Neuronal stem cell (in vitro differentiated cells): Measurements from ENCODE around the gene LY86.
"Not testable (repeated sequence)": the region's sequence is repeated elsewhere in the genome, so short reads cannot be mapped to it uniquely, and the experiment has no call there.

ENCODE experiments used
- DNase-seq: peaks from one replicate; pipeline ENCODE4 v3.0.0-alpha.2; 2013; ENCODE audit warnings: low spot score
- H2AFZ ChIP-seq: one replicate; pipeline ENCODE4 v1.6.1; 2013; ENCODE audit warnings: mild to moderate bottlenecking, low read length, inconsistent platforms
- H2AK5ac ChIP-seq: 2 replicates; pipeline ENCODE4 v1.6.1; 2013; ENCODE audit warnings: low read depth, mild to moderate bottlenecking, inconsistent platforms, low read length, moderate library complexity, mixed read lengths
- H2BK120ac ChIP-seq: 2 replicates; pipeline ENCODE4 v1.6.1; 2013; ENCODE audit warnings: low read depth, mild to moderate bottlenecking, inconsistent platforms, low read length, moderate library complexity, mixed read lengths
- H2BK12ac ChIP-seq: one replicate; pipeline ENCODE4 v1.6.1; 2013; ENCODE audit warnings: low read length, inconsistent platforms
- H2BK15ac ChIP-seq: 2 replicates; pipeline ENCODE4 v1.6.1; 2013; ENCODE audit warnings: mild to moderate bottlenecking, low read length, inconsistent platforms, mixed read lengths
- H2BK5ac ChIP-seq: one replicate; pipeline ENCODE4 v1.6.1; 2013; ENCODE audit warnings: inconsistent platforms, mild to moderate bottlenecking, low read length, moderate library complexity
- H3K14ac ChIP-seq: one replicate; pipeline ENCODE4 v1.6.1; 2013; ENCODE audit warnings: low read length, inconsistent platforms
- H3K18ac ChIP-seq: 2 replicates; pipeline ENCODE4 v1.6.1; 2013; ENCODE audit warnings: low read length, inconsistent platforms
- H3K23ac ChIP-seq: 2 replicates; pipeline ENCODE4 v1.6.1; 2013; ENCODE audit warnings: low read depth, mild to moderate bottlenecking, mixed read lengths, low read length, inconsistent platforms; ENCODE audit not compliant: poor library complexity
- H3K27ac ChIP-seq: replicated peaks from 3 replicates; pipeline ENCODE4 v1.5.1; 2013; ENCODE audit warnings: low read length, inconsistent platforms
- H3K27me3 ChIP-seq, 3 experiments: 2 replicates each; pipeline ENCODE4 v1.6.1; 2013; ENCODE audit warnings: low read length in 3 of 3, mild to moderate bottlenecking in 2 of 3, inconsistent platforms in 1 of 3, low read depth in 1 of 3, mixed read lengths in 1 of 3, moderate library complexity in 1 of 3; ENCODE audit not compliant: control insufficient read depth in 3 of 3, insufficient read depth in 3 of 3
- H3K36me3 ChIP-seq, 2 donors: replicated peaks in 1 of 2; 2 replicates each; pipeline ENCODE4 v1.6.1; 2013; ENCODE audit warnings: low read length in 2 of 2; ENCODE audit not compliant: control insufficient read depth in 2 of 2, insufficient read depth in 2 of 2
- H3K4ac ChIP-seq: 2 replicates; pipeline ENCODE4 v1.6.1; 2013; ENCODE audit warnings: inconsistent platforms, mild to moderate bottlenecking, low read length, moderate library complexity
- H3K4me1 ChIP-seq, 2 donors: 1 replicate in 1 of 2; 2 replicates in 1 of 2; pipeline ENCODE4 v1.6.1; 2013; ENCODE audit warnings: low read length in 2 of 2, low read depth in 1 of 2; ENCODE audit not compliant: control insufficient read depth in 2 of 2, insufficient read depth in 1 of 2
- H3K4me2 ChIP-seq: one replicate; pipeline ENCODE4 v1.6.1; 2013; ENCODE audit warnings: mild to moderate bottlenecking, low read length, inconsistent platforms; ENCODE audit not compliant: insufficient read depth, poor library complexity, severe bottlenecking
- H3K4me3 ChIP-seq, 2 donors: 2 replicates each; pipeline ENCODE4 v1.5.1; 2013; ENCODE audit warnings: low read length in 2 of 2, mild to moderate bottlenecking in 2 of 2, inconsistent platforms in 1 of 2, moderate library complexity in 1 of 2
- H3K79me1 ChIP-seq: one replicate; pipeline ENCODE4 v1.6.1; 2013; ENCODE audit warnings: low read depth, mild to moderate bottlenecking, inconsistent platforms, low read length, moderate library complexity
- H3K9ac ChIP-seq: one replicate; pipeline ENCODE4 v1.6.1; 2013; ENCODE audit warnings: mild to moderate bottlenecking, low read depth, low read length, inconsistent platforms; ENCODE audit not compliant: poor library complexity
- H3K9me3 ChIP-seq, 2 donors: replicated peaks in 1 of 2; 2 replicates each; pipeline versions ENCODE3 to v1.6.1; 2013; ENCODE audit warnings: low read length in 2 of 2, mild to moderate bottlenecking in 2 of 2, inconsistent platforms in 1 of 2, low read depth in 1 of 2, mixed read lengths in 1 of 2, moderate library complexity in 1 of 2; ENCODE audit not compliant: control insufficient read depth in 2 of 2, insufficient read depth in 1 of 2
- H4K8ac ChIP-seq: one replicate; pipeline ENCODE4 v1.6.1; 2013; ENCODE audit warnings: low read depth, mild to moderate bottlenecking, inconsistent platforms, low read length, moderate library complexity
- H4K91ac ChIP-seq: one replicate; pipeline ENCODE4 v1.6.1; 2013; ENCODE audit warnings: low read length, low read depth, mild to moderate bottlenecking, inconsistent platforms; ENCODE audit not compliant: poor library complexity
- WGBS, 2 donors: extraction: QIAGEN DNeasy Blood & Tissue Kit; methylation state at CpG; one replicate each; pipeline ENCODE4 v1.1.7; 2013; ENCODE audit warnings: missing lambda C conversion rate in 2 of 2, mixed read lengths in 1 of 2; ENCODE audit not compliant: insufficient read length in 2 of 2, insufficient replicate concordance in 1 of 2; ENCODE audit errors: extremely low coverage in 2 of 2; 5-methylcytosine and 5-hydroxymethylcytosine counted together

Gene LY86

DNA sequence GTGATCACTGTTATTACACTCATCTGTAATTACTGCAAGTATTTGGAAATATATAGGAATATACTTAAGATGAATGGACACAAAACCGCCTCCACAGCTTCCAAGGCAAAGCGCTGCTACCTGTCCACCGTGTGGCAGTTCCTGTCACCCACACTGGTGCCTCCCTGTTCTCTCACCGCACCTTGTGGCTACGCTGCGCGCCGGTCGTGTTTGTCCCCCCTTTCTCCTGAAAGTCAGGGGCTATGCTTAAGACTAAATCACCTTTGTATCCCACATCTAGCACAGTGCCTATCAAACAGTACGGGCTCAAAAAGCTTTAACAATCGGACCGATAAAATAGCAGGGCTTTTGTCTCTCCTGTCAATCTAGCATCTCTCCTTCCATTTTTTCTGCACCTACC, 23.0 kb downstream of the LY86 start:
- Histone ChIP-seq H2BK5ac (no peak overlapping the region), H2AK5ac (no peak overlapping the region), H2AFZ (no peak overlapping the region), H3K4me1 (peaks cover 0 to 2% of the 10 kb centered on the region in 2 donors), H4K8ac (no peak overlapping the region), H3K27ac (no peak overlapping the region), H3K18ac (no peak overlapping the region), H2BK12ac (no peak overlapping the region), H3K4me3 (no peak overlapping the region), H3K23ac (no peak overlapping the region), H2BK120ac (no peak overlapping the region), H3K4me2 (no peak overlapping the region), H3K27me3 (no peaks in the 10 kb centered on the region), H3K9ac (no peak overlapping the region), H3K36me3 (no peaks in the 10 kb centered on the region), H3K14ac (no peak overlapping the region), H3K79me1 (no peaks in the 10 kb centered on the region), H3K9me3 (no peaks in the 10 kb centered on the region), H3K4ac (no peak overlapping the region), H4K91ac (no peak overlapping the region), H2BK15ac (no peak overlapping the region)
- no peak for DNase-seq
- WGBS, 2 donors, result no CpG with 5 or more reads among the region's 12 CpGs

DNA sequence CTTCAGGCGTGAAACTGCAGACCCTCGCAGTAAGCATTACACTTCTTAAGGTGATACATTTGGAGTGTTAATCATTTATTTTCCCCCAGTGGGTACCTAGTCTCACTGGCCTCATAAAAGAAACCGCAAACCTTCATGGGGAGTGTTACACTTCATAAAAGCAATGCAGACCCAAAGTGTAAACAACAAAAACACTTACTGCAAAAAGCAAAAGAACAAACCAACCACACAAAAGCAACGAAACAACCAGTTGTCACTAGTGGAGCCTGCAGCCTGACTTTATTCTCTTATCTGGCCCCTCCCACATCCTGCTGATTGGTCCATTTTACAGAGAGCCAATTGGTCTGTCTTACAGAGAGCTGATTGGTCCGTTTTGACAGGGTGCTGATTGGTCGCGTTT, 23.8 kb downstream of the LY86 start:
- no peak overlapping the region for H3K23ac ChIP-seq
- H3K9me3 ChIP-seq, result no peaks in the 10 kb centered on the region
- no peak overlapping the region for H4K8ac ChIP-seq
- H3K27me3 ChIP-seq, result no peaks in the 10 kb centered on the region
- H3K27ac ChIP-seq, result no peak overlapping the region
- WGBS, 2 donors, result no CpG with 5 or more reads among the region's 7 CpGs
- H3K18ac ChIP-seq, result no peak overlapping the region
- no peak overlapping the region for H3K4ac ChIP-seq
- no peak overlapping the region for H2BK120ac ChIP-seq
- H2AK5ac ChIP-seq, result no peak overlapping the region
- H3K9ac ChIP-seq, result no peak overlapping the region
- no peak overlapping the region for H3K4me2 ChIP-seq
- peaks cover 0 to 2% of the 10 kb centered on the region in 2 donors for H3K4me1 ChIP-seq
- no peaks in the 10 kb centered on the region for H3K36me3 ChIP-seq
- H3K4me3 ChIP-seq, result no peak overlapping the region
- H2BK12ac ChIP-seq, result no peak overlapping the region
- no peaks in the 10 kb centered on the region for H3K79me1 ChIP-seq
- H2BK15ac ChIP-seq, result no peak overlapping the region
- no peak overlapping the region for H2AFZ ChIP-seq
- H4K91ac ChIP-seq, result no peak overlapping the region
- H3K14ac ChIP-seq, result no peak overlapping the region
- no peak for DNase-seq
- no peak overlapping the region for H2BK5ac ChIP-seq

DNA sequence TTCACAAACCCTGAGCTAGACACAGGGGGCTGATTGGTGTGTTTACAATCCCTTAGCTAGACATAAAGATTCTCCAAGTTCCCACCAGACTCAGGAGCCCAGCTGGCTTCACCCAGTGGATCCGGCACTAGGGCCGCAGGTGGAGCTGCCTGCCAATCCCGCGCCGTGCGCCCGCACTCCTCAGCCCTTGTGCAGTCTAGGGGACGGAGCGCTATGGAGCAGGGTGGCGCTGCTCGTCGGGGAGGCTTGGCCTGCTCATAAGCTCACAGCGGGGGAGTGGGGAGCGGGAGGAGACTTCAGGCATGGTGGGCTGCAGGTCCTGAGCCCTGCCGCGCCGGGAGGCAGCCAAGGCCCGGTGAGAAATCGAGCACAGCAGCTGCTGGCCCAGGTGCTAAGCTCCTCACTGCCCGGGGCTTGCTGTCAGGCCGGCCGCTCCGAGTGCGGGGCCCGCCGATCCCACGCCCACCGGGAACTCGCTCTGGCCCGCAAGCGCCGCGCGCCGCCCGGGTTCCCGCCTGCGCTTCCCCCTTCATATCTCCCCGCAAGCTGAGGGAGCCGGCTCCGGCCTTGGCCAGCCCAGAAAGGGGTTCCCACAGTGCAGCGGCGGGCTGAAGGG, 24.7 kb downstream of the LY86 start:
- H2BK120ac ChIP-seq, H2AFZ ChIP-seq, H3K27ac ChIP-seq, DNase-seq, H2BK12ac ChIP-seq, H2BK15ac ChIP-seq, H3K9me3 ChIP-seq, H3K14ac ChIP-seq, H3K36me3 ChIP-seq, H3K23ac ChIP-seq, H3K4me2 ChIP-seq, H3K4ac ChIP-seq, H3K4me1 ChIP-seq, H3K4me3 ChIP-seq, H3K18ac ChIP-seq, H3K79me1 ChIP-seq, H4K8ac ChIP-seq, H4K91ac ChIP-seq, H2AK5ac ChIP-seq, H3K27me3 ChIP-seq, H2BK5ac ChIP-seq: not testable (repeated sequence)
- no CpG with 5 or more reads among the region's 43 CpGs for WGBS, 2 donors
- H3K9ac ChIP-seq, result peak overlapping the region; percentile 7

DNA sequence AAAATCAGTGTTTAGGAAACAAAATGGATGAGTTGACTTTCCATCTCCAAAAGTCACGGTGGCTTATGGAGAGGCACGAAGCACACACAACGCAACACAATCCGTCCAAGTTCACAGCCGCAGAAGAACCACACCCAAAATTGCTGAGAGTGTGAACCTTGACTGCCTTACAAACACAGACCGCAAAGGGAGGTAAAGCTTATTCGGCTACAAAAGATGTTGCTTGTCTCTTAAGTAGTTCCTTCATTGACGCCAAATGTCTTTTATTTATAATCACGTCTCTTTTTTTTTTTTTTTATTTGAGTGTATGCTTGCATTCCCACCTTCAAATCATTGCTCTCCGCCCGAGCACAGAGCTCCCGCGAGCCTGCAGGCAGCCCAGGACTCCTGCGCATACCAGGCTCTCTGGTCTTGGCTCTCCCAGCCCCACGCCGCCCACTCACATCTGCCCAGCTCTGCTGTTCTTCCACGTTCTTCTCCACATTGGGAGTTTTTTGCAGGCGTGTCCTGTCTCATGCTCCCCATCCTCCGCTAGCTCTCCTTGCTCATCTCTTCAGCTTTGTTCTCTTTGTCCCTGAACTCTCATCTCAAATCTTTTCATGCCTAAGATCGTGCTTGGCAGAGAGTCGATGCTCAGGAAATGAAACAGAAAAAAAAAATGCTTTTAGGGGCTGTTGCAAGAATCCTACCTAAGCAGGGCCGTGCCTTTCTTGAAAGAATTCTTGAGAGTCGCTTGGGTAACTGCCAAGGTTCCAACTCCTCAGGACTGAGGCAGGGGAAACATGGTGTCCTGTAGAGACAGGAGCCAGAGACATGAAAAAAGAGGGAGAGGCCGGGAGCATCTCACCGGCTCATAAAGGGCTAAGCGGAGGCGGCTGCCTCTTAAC, 25.8 kb downstream of the LY86 start:
- H2BK5ac ChIP-seq, result no peak overlapping the region
- H3K27me3 ChIP-seq, result no peaks in the 10 kb centered on the region
- no peak overlapping the region for H2BK15ac ChIP-seq
- H4K91ac ChIP-seq, result no peak overlapping the region
- H4K8ac ChIP-seq, result no peak overlapping the region
- H2AFZ ChIP-seq, result no peak overlapping the region
- H2AK5ac ChIP-seq, result no peak overlapping the region
- peaks cover 0 to 2% of the 10 kb centered on the region in 2 donors for H3K4me1 ChIP-seq
- WGBS, 2 donors, result no CpG with 5 or more reads among the region's 27 CpGs
- no peaks in the 10 kb centered on the region for H3K79me1 ChIP-seq
- no peak overlapping the region for H3K4ac ChIP-seq
- DNase-seq, result no peak
- no peak overlapping the region for H3K27ac ChIP-seq
- no peak overlapping the region for H3K23ac ChIP-seq
- no peak overlapping the region for H3K9ac ChIP-seq
- no peaks in the 10 kb centered on the region for H3K9me3 ChIP-seq
- no peaks in the 10 kb centered on the region for H3K36me3 ChIP-seq
- H3K14ac ChIP-seq, result no peak overlapping the region
- no peak overlapping the region for H3K4me2 ChIP-seq
- no peak overlapping the region for H3K4me3 ChIP-seq
- H3K18ac ChIP-seq, result no peak overlapping the region
- H2BK12ac ChIP-seq, result no peak overlapping the region
- H2BK120ac ChIP-seq, result no peak overlapping the region
